HG03460 (cell line): ENCODE data around the gene GHITM.
A peak's percentile ranks its signal among the peaks of the same experiment; 100 is the strongest.
"Not testable (repeated sequence)": the region's sequence is repeated elsewhere in the genome, so short reads cannot be mapped to it uniquely, and the experiment has no call there.

ENCODE experiments used
- ATAC-seq: cut with Tn5 transposase; IDR thresholded peaks from one replicate; pipeline ENCODE4 v1.9.1; 2021; ENCODE audit not compliant: unreplicated experiment

The GHITM gene, protein sequence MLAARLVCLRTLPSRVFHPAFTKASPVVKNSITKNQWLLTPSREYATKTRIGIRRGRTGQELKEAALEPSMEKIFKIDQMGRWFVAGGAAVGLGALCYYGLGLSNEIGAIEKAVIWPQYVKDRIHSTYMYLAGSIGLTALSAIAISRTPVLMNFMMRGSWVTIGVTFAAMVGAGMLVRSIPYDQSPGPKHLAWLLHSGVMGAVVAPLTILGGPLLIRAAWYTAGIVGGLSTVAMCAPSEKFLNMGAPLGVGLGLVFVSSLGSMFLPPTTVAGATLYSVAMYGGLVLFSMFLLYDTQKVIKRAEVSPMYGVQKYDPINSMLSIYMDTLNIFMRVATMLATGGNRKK

DNA sequence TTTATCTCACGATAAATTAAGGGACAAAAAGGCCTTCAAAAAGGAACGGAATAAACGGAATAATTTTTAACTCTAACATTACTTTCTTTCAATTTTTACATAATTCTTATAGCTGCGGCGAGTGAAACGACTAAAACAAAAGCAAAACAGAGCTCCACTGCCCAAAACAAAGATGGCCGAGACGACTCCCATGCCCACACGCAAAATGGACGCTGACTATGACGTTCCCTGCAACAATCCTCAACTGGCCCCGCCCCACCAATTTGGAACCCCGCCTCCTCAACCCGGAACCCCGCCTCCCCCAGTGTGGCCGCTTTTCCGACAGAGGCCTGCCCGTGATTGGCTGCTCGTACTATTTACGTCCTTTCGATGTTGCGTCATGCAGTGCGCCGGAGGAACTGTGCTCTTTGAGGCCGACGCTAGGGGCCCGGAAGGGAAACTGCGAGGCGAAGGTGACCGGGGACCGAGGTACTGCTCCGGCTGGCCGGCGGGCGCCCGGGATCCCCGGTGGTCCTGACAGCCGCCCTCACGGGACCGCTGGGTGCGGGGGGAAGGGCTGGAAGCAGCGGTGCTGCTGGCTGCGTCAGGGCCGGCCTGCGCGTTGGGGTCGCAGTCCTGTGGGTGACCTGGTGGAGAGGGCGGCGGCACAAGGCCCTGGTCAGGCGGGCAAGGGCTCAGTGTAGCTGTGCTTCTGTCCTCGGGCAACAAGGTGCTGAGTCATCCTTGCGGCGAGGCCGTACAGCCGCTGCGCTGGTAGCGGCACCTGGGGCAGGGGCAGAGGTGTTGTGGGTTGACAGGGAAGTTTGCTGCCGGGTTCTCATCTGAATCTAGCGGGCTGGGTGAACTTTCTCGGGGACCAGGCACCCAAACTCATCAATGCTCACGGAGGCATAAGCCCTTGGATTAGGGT lies at the start of gene GHITM:
Gene GHITM, plus strand, starts transcription at position 384 of the 910 bp plus-strand sequence. CDS start 1,992 bp downstream, outside the sequence.
- ATAC-seq = peak; percentile 98

DNA sequence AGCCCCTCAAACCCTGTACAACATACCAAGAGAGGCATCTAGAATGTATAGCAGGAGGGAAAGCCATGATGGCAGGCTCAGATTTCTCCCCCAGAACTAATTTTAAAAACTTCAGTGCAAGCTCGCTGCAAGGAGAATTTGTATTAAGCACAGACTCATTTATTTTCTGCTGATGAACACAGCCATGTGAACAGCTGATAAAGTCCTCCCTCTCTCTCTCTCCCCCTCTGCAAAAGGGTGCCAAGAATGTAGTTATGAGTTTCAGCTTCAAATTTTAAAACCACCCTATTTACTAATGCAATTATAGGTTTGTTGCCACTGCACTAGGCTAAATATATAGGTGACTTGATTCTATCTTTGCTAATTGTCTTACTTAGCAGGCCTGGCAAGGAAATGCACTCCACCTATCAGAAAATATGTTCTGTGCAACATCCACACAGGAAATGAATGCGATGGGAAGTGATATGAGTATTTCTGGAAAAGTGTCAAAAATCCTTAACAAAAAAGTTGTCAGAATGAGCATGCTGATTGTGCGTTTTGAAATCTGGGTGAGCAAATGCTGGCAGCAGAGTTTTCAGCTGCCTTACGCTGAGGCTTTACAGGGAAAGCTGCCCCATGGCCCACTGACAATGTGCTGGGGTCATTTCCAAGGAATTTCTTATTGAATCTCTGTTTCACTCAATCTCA lies 43.4 kb upstream of the GHITM start:
- no peak for ATAC-seq

DNA sequence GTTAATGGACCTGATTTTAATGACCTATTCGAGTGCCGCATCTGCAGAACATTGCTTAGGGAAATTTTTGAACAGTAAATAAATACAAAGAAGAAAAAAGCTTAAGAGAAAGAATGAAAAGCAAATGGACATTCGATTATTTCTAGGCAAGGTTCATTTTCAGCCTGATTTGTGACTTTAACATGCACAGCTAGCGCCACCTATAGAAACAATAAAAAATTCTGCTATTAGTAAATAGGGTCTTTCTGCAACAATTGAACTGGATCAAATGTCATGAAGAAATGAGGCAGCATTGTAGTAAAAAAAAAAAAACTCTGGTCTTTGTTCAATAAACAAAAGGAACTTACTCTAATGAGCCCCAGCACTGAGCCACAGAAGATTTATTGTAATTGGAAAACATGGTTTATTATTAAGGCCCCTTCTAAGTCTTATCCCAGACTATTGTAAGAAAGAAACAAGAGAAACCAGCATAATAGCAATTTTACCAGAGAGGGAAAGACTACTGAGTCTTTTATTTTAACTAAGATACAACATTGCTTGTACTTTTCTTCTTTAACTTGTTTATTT lies 41.4 kb upstream of the GHITM start:
- ATAC-seq = no peak

DNA sequence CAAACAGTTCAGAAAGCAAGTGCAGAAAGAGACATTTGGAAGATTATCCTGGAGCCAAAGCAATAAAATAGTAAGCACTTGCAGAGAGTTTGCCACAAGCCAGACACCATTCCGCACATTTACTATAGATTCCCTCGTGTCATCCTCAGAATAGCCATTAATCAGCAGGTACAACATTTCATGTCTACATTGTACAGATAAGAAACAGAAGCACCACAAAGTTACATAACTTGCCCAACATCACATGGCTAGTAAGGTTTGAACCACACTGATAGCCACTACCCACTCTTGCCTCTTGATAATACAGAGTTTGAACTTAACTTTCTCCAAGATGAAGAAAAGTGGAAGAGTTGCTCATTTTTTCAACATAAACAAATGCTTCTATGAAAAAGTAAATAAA lies 40.6 kb upstream of the GHITM start:
- no peak for ATAC-seq

DNA sequence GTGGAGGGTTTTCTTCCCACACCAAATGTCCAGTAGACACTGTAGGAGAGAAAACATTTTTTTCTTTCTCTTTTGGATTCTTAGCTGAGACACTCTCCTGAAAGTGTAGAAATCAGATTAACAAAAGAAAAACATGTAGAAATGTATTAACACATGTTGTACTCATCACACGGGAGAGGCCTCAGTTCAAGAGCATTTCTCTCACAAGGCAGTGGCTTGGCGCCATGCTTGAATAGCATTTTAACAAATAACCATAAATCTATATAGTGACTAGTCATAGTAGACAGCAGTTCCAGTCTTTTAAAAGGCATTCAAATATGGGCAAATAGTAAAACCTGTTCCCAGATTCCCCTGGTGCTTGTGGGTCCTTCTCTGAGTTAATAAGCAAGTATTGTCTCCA lies 38.3 kb upstream of the GHITM start:
- ATAC-seq = no peak

DNA sequence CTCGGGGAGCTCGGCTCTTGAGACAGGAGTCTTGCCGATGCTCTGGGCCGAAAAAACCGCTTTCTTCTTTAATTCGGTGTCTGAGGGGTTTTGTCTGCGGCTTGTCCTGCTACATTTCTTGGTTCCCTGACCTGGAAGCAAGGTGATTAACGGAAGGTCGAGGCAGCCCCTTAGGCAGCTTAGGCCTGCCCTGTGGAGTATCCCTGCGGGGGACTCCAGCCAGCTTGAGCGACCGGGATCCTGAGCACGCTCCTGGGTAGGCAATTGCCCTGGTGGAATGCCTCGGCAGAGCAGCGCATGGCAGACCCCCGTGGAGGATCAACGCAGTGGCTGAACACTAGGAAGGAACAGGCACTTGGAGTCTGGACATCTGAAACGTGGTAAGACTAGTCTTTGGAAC lies 30.5 kb upstream of the GHITM start:
- no peak for ATAC-seq

DNA sequence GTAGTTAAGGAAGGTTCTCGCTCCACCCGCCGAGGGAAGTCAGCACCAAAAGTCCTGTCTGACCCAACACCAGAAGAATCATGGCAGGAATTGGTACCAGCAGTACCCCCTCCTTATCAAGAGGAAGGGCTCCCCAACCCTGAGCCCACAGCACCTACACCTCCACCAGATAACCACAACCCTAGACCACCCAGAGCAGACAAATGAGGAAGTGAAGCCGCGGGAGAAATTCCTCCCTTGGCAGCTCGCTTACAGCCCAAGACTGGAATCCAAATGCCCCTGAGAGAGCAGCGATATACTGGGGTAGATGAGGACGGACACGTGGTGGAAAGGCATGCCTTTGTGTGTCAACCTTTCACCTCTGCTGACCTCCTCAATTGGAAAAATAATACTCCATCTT lies 29.5 kb upstream of the GHITM start:
- not testable (repeated sequence) for ATAC-seq

DNA sequence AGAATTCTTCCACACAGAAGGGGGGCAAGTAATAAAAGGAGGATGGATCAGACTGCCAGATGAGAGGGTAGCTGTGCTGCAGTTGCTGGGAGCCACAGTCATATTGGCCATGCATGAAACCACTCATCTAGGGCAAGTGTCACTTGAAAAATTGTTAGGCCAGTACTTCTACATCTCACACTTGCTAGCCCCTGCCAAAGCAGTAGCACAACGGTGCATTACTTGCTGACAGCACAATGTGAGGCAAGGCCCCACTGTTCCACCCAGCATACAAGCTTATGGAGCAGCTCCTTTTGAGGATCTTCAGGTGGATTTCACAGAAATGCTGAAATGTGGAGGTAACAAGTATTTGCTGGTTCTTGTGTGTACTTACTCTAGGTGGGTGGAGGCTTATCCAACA lies 25.8 kb upstream of the GHITM start:
- ATAC-seq = not testable (repeated sequence)

DNA sequence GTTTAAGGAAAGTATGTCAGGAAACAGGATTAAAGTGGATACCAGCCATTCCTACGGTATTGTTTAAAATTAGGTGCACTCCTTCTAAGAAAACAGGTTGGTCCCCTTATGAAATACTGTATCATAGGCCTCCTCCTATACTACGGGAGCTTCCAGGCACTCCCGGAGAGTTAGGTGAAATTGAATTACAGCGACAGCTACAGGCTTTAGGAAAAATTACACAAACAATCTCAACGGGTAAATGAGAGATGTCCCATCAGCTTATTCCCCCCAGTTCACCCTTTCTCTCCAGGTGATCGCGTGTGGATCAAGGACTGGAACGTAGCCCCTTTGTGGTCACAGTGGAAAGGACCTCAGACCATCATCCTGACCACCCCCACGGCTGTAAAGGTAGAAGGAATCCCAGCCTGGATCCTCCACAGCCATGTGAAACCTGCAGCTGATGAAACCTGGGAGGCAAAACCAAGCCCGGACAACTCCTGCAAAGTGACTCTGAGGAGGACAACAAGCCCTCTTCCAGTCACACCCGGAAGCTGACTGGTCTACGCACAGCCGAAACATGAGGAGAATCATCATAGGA lies 25.1 kb upstream of the GHITM start:
- ATAC-seq = no peak

DNA sequence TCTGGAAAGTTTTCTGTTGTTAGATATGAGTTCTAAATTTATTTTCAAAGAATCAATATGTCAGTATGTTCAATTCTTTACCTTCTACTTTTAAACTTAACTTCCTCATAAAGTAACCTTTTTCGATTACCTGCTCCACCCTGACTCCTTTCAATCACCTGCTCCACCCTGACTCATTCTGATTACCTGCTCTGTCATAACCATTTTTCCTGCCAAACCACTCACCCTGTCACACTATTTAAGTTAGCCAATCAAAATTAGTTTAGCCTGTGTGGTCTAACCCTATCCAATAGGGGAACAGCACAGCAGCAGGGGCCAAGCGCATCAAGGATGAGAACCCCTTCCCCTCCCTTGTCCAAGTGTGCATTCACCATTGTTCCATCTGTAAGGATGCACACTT lies 22.1 kb upstream of the GHITM start:
- not testable (repeated sequence) for ATAC-seq

DNA sequence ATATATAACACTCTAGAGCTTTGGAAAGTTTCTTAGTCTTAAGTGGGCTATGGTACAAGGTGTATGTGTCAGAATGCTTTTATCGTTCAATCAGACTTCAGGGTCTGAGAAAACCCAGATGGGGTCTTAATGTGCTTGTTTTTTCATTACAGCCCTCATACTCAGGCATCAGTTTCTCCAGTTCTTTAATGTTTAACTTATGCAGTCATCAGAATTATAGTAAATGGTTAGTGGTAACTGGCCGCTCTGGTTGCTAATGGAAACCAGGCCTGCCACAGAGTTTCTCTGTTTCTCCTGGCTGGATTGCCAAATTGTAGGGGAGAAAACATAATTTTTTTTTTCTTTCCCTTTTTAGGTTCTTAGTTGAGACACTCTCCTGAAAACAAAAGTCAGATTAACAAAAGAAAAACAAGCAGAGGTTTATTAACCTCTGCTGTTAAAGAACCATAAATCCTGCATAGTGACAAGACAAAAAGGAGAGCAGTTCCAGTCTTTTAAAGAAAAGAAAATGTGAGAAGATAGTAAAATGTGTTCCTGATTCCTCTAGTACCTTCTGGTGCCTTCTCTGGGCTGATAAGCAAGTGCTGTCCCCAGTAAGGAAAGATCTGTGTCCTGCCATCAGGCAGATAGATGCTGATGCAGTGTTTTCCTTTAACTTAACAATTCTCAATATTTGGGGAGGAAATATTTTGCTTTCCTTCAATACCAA lies 21.5 kb upstream of the GHITM start:
- no peak for ATAC-seq

DNA sequence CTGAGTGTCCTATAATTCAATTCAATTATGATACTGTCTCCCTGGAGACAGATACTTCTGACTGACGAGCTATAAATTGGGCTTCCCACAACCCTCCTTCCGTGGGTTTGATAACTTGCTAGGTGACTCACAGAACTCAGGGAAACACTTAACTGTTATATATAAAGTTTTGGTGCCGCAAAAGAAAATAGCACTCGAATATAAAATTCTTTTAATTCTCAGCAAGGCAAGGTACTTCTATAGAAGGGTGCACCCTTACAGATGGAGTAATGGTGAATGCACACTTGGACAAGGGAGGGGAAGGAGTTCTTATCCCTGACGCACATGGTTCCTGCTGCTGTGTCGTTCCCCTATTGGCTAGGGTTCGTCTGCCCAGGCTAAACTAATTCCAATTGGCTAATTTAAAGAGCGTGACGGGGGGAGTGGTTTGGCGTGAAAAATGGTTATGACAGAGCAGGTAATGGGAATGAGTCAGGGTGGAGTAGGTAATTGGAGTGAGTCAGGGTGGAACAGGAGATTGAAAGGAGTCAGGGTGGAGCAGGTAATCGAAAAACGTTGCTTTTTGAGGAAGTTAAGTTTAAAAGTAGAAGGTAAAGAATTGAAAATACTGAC lies 20.8 kb upstream of the GHITM start:
- no peak for ATAC-seq

DNA sequence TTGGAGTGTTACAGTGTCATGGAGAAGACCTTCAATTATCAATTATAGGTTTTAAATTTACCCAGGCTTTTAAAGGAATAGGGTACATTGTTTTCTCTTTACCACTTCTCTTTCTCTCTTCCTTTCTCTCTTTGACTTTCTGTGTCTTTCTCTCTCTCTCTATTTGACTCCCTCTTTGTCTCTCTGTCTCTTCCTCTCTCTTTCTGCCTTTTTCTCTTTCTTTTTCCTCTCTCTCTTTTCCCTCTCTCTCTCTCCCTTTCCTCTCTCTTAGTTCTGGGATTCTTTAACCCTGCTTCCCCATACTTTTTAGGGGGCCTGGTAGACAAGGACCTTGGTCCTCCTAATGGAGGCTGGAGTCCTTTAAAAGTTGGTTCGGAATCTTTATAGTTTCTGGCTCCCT lies 15.9 kb upstream of the GHITM start:
- ATAC-seq = no peak

DNA sequence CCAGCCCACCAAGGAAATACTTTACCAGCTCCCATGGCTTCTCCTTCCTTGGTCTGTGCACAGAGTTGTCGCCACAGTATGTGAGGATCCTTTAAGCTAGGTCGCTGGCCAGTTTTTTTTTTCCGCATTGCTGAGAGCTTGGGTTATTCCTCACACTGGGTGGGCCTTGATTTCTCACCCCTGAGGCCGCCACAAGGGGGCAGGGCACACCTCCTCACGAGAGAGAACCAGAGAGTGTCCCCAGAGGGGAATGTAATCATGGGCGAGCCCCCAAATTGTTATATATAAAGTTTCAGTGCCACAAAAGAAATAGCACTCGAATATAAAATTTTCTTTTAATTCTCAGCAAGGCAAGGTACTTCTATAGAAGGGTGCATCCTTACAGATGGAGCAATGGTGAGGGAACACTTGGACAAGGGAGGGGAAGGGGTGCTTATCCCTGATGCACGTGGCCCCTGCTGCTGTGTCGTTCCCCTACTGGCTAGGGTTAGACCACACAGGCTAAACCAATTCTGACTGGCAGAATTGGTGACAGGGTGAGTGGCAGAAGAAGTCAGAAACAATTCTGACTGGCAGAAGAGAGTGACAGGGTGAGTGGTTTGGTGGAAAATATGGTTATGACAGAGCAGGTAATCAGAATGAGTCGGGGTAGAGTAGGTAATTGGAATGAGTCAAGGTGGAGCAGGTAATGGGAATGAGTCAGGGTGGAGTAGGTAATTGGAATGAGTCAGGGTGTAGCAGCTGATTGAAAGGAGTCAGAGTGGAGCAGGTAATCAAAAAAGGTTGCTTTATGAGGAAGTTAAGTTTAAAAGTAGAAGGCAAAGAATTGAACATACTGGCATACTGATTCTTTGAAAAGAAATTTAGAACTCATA lies 13.2 kb upstream of the GHITM start:
- not testable (repeated sequence) for ATAC-seq

DNA sequence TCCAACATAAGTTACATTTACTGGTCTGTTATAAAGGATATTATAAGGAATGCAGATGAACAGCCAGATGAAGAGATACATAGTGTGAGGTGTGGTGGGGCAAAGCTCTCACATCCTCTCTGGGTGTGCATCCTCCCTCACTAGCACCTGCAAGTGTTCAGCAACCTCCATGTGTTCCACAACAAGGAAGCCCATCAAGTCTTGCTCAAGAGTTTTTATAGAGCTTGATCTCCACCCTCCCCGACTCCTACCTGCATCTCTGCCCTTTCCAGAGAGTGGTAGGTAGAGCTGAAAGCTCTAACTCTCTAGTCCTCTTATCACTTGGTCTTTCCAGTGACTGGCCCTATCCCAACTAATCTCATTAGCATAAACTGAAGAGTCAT lies 12.5 kb upstream of the GHITM start:
- no peak for ATAC-seq

DNA sequence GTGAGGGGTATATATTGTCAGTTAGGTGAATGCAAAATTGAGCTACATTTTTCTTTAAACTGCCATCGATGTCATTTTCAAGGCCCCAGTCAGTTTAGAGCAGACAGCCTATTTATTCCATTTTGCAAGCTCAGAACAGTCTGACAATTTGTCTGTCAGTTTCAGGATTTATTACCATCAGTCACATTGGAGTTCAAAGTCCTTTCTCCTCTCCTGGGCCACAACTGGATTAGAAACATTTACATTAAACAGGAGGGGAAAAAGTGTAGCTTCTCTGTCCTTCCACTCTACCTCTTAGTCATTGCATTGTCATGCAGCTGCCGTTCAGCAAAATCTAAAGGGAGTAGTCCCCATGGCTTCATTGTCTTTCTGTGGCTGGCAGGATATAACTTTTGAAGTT lies 3.5 kb upstream of the GHITM start:
- ATAC-seq = no peak

DNA sequence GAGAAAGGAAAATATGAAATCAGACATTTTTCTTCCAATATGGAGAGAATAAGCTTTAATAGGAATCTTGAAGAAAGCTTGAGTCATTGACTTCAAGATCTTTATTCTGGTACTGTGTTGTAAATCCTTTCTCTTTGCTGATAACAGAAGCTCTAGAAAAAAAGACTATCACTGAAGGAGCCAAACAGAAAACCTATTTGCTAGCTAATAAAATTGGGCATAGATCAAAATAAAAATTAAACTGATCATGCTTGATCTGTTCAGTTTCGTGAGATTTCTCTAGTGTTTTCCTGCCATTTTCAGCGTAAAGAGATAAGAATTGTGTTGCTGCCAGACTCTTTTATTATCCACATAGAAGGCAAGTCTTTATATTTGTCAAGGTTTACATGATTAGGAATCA lies 1.5 kb upstream of the GHITM start:
- ATAC-seq = no peak

DNA sequence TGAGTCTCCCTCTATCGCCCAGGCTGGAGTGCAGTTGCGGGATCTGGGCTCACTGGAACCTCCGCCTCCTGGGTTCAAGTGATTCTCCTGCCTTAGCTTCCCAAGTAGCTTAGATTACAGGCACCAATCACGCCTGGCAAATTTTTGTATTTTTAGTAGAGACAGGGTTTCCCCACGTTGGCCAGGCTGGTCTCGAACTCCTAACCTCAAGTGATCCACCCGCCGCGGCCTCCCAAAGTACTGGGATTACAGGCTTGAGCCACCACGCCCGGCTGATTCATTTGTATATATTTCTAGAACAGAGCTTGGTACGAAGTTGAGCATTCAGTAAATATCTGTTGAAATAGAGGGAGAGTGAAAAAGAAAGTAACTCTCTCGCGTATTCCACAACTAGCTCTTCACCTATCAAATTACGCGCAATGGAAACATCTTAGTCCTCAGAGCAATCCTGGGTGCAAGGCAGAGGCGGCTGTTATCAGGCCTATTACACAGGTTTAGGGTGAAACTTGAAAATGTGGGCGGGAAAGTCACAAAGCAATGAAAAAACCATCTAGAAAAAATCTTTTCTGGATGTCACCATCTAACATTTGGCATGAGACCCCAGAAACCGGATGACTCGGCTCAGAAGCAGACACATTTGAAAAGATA lies 707 bp upstream of the GHITM start:
- no peak for ATAC-seq

DNA sequence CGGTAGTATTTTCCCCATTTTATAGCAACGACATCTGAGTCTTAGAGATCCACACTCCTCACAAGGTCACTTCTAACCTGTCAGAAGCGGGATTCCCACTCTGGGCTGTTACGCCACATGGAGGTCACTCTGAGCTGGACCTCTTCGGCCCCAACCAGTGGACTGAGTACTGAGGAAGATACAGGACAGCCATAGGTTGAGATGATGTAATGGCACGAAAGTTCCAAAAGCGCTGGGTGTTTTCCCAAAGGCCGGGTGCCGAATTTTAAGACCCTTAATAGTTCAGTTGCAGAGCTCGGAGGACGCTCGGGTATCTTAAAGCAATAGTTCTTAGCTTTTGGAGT lies 699 bp downstream of the GHITM start:
- no peak for ATAC-seq
